B cell (primary cell): ENCODE results near the gene SNRPE. TPM values are rescaled to one million over a fixed set of nuclear protein-coding genes. Genes with fewer than 3 reads are reported as not detected.

Source experiments
- ATAC-seq: fragments of 200-7000 bp; cut with Tn5 transposase; one replicate; pipeline ENCODE4 v1.10.0; 2021; ENCODE audit warnings: low read depth, mild to moderate bottlenecking, moderate number of reproducible peaks, moderate library complexity
- CTCF ChIA-PET: fragments of 350-600 bp; sonication (Branson Sonifier 250); formaldehyde crosslinking; loops from one replicate; lab custom pipeline; 2021; ENCODE audit warnings: antibody characterized with exemption, inconsistent platforms; lab: Charles Lee
- POLR2A ChIA-PET: fragments of 350-600 bp; sonication (Branson Sonifier 250); formaldehyde crosslinking; loops from one replicate; lab custom pipeline; 2021; ENCODE audit warnings: antibody characterized with exemption; lab: Charles Lee
- DNase-seq: peaks from one replicate; pipeline ENCODE4 v3.0.0; 2013
- H2AFZ ChIP-seq: 2 replicates; pipeline ENCODE4 v1.6.1; 2012; ENCODE audit warnings: mild to moderate bottlenecking, low read depth, low read length; ENCODE audit not compliant: insufficient read depth, poor library complexity, severe bottlenecking
- H3K27ac ChIP-seq, 2 donors: 1 replicate in 1 of 2; 2 replicates in 1 of 2; pipeline ENCODE4 v1.5.1; 2012 to 2013; ENCODE audit warnings: low read length in 2 of 2, mild to moderate bottlenecking in 2 of 2, moderate library complexity in 1 of 2
- H3K27me3 ChIP-seq, 4 experiments: fragments of 200-600 bp in 1 of 4; sonication (generic) in 1 of 4; replicated peaks in 1 of 4; 1 replicate in 2 of 4; 2 replicates in 2 of 4; pipeline versions ENCODE4 v1.6.1 to v1.7.0; 2013 to 2016; ENCODE audit warnings: low read length in 3 of 4, mild to moderate bottlenecking in 2 of 4, mixed read lengths in 1 of 4, moderate library complexity in 1 of 4; ENCODE audit not compliant: insufficient read depth in 4 of 4, control insufficient read depth in 3 of 4; ENCODE audit errors: control extremely low read depth in 1 of 4
- H3K36me3 ChIP-seq, 2 experiments: replicated peaks in 1 of 2; 1 replicate in 1 of 2; 2 replicates in 1 of 2; pipeline versions ENCODE4 v1.6.1 to v1.7.1; 2013; ENCODE audit warnings: low read length in 1 of 2; ENCODE audit not compliant: insufficient read depth in 2 of 2, control insufficient read depth in 1 of 2; ENCODE audit errors: control extremely low read depth in 1 of 2, extremely low read depth in 1 of 2
- H3K4me1 ChIP-seq, 2 donors: fragments of 200-600 bp in 1 of 2; sonication (generic) in 1 of 2; 1 replicate in 1 of 2; 2 replicates in 1 of 2; pipeline versions ENCODE4 v1.5.1 to v1.6.1; 2013 to 2017; ENCODE audit warnings: low read length in 2 of 2; ENCODE audit not compliant: control insufficient read depth in 2 of 2, insufficient read depth in 2 of 2
- H3K4me2 ChIP-seq: replicated peaks from 2 replicates; pipeline ENCODE3; 2012; ENCODE audit warnings: mild to moderate bottlenecking, low read depth, low read length; ENCODE audit not compliant: poor library complexity, severe bottlenecking
- H3K4me3 ChIP-seq, 5 experiments: fragments of 200-600 bp in 1 of 5; sonication (generic) in 1 of 5; 1 replicate in 3 of 5; 2 replicates in 2 of 5; pipeline versions ENCODE4 v1.5.1 to v1.7.0; 2011 to 2016; ENCODE audit warnings: low read length in 4 of 5, mild to moderate bottlenecking in 4 of 5, low read depth in 2 of 5, control low read depth in 1 of 5, moderate library complexity in 1 of 5; ENCODE audit not compliant: insufficient read depth in 1 of 5; ENCODE audit errors: control extremely low read depth in 1 of 5, extremely low read depth in 1 of 5
- H3K79me2 ChIP-seq: fragments of 200-600 bp; sonication (generic); one replicate; pipeline ENCODE4 v1.6.0; 2016; ENCODE audit warnings: low read length; ENCODE audit not compliant: control insufficient read depth, insufficient read depth
- H3K9ac ChIP-seq: fragments of 200-600 bp; sonication (generic); 2 replicates; pipeline ENCODE4 v1.6.1; 2017; ENCODE audit warnings: mild to moderate bottlenecking, low read length, moderate library complexity
- H3K9me3 ChIP-seq, 3 donors: one replicate each; pipeline versions ENCODE4 v1.6.1 to v1.7.1; 2013; ENCODE audit warnings: low read length in 2 of 3; ENCODE audit not compliant: control insufficient read depth in 2 of 3, insufficient read depth in 1 of 3; ENCODE audit errors: control extremely low read depth in 1 of 3
- H4K20me1 ChIP-seq: 2 replicates; pipeline ENCODE4 v1.6.0; 2012; ENCODE audit warnings: mild to moderate bottlenecking, low read length; ENCODE audit not compliant: insufficient read depth, control insufficient read depth, poor library complexity, severe bottlenecking
- H3K27ac Mint-ChIP-seq: one replicate; pipeline ENCODE4 v1.8.0; 2021; ENCODE audit warnings: mixed read lengths
- H3K27me3 Mint-ChIP-seq: one replicate; pipeline ENCODE4 v1.8.0; 2021; ENCODE audit warnings: mixed read lengths
- H3K4me1 Mint-ChIP-seq: one replicate; pipeline ENCODE4 v1.8.0; 2021; ENCODE audit warnings: mixed read lengths
- H3K4me3 Mint-ChIP-seq: one replicate; pipeline ENCODE4 v1.8.0; 2021; ENCODE audit warnings: mixed read lengths
- H3K9me3 Mint-ChIP-seq: one replicate; pipeline ENCODE4 v1.8.0; 2022; ENCODE audit warnings: mixed read lengths; ENCODE audit not compliant: insufficient read depth
- EZH2 ChIP-seq: IDR thresholded peaks from 2 replicates; pipeline ENCODE4 v1.6.1; 2012; ENCODE audit warnings: borderline replicate concordance, low read depth, mild to moderate bottlenecking, moderate library complexity, low read length; ENCODE audit not compliant: insufficient read depth, poor library complexity, severe bottlenecking
- WGBS: methylation state at CpG from one replicate; pipeline ENCODE4 v1.1.5; 2013; ENCODE audit warnings: missing lambda C conversion rate; ENCODE audit not compliant: insufficient coverage; 5-methylcytosine and 5-hydroxymethylcytosine counted together
- intact Hi-C: fragments of 100-400 bp; cut with micrococcal nuclease; formaldehyde crosslinking; loops from one replicate; pipeline ENCODE4 v1.10.0; 2022
- polyA plus RNA-seq: library from polyadenylated mRNA; depleted of rRNA; stranded (reverse); fragments of >200 nt; gene quantifications from 2 replicates; pipeline ENCODE4 v1.2.3, GENCODE V29; 2012
- total RNA-seq, 2 donors: library from RNA; stranded (reverse); fragments of 120-200 nt in 1 of 2; gene quantifications; 1 replicate in 1 of 2; 2 replicates in 1 of 2; pipeline versions ENCODE4 v1.2.3 to v1.2.4, GENCODE V29; 2013 to 2022
- TF ChIP-seq, protein P1 (sequence below): fragments of 200-600 bp; IDR thresholded peaks from one replicate; pipeline ENCODE4 v1.8.0; 2022; ENCODE audit warnings: antibody characterized with exemption, mild to moderate bottlenecking

The SNRPE gene
- total and polyA plus RNA-seq, 2 donors (not counting 1 experiment from before 2014, with no cell fraction given), result 76.9 to 80.8 TPM

DNA sequence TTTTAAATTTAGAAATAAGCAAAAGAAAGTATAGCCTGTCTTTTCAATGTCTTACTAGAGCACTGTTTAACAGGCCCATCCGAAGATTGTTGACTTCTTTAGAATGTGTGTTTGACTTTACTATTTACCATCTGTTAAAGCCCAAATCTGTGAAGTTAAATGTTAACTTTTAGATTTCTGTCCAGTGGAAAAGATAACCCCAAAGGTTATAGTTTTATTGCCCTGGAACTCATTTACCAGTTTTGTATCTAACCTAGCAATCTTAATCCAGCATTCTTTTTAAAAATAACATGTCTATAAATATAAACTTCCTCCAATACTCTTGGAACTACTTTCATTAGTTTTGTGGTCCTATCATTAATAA, 37.9 kb downstream of the SNRPE start:
- H3K9me3 ChIP-seq, result peaks cover 3 to 9% (median 5%) of the 10 kb centered on the region in 3 donors
- peaks cover 5% of the 10 kb centered on the region for H3K9me3 Mint-ChIP-seq
- no peaks in the 10 kb centered on the region for H3K27me3 ChIP-seq
- H3K4me3 ChIP-seq, result no peak overlapping the region
- H3K4me1 ChIP-seq, result no peaks in the 10 kb centered on the region
- H3K79me2 ChIP-seq, result no peaks in the 10 kb centered on the region
- no peak overlapping the region for H3K27ac ChIP-seq
- H3K4me2 ChIP-seq, result no peak overlapping the region
- no peak overlapping the region for H3K4me3 Mint-ChIP-seq
- ATAC-seq, result no peak
- H3K9ac ChIP-seq, result no peak overlapping the region
- H3K27me3 Mint-ChIP-seq, result no peaks in the 10 kb centered on the region
- H3K36me3 ChIP-seq, result no peaks in the 10 kb centered on the region
- ChIA-PET POLR2A (no interaction called here), CTCF (no interaction called here)
- WGBS, result no CpG with 5 or more reads among the region's 1 CpG
- TF ChIP-seq, protein P1, sequence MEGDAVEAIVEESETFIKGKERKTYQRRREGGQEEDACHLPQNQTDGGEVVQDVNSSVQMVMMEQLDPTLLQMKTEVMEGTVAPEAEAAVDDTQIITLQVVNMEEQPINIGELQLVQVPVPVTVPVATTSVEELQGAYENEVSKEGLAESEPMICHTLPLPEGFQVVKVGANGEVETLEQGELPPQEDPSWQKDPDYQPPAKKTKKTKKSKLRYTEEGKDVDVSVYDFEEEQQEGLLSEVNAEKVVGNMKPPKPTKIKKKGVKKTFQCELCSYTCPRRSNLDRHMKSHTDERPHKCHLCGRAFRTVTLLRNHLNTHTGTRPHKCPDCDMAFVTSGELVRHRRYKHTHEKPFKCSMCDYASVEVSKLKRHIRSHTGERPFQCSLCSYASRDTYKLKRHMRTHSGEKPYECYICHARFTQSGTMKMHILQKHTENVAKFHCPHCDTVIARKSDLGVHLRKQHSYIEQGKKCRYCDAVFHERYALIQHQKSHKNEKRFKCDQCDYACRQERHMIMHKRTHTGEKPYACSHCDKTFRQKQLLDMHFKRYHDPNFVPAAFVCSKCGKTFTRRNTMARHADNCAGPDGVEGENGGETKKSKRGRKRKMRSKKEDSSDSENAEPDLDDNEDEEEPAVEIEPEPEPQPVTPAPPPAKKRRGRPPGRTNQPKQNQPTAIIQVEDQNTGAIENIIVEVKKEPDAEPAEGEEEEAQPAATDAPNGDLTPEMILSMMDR, result no peak
- TF ChIP-seq EZH2, result no peak
- no peak overlapping the region for H3K27ac Mint-ChIP-seq
- H2AFZ ChIP-seq, result no peak overlapping the region
- intact Hi-C loops, result no loop called here
- DNase-seq, result no peak
- H3K4me1 Mint-ChIP-seq, result no peaks in the 10 kb centered on the region
- H4K20me1 ChIP-seq, result no peaks in the 10 kb centered on the region

DNA sequence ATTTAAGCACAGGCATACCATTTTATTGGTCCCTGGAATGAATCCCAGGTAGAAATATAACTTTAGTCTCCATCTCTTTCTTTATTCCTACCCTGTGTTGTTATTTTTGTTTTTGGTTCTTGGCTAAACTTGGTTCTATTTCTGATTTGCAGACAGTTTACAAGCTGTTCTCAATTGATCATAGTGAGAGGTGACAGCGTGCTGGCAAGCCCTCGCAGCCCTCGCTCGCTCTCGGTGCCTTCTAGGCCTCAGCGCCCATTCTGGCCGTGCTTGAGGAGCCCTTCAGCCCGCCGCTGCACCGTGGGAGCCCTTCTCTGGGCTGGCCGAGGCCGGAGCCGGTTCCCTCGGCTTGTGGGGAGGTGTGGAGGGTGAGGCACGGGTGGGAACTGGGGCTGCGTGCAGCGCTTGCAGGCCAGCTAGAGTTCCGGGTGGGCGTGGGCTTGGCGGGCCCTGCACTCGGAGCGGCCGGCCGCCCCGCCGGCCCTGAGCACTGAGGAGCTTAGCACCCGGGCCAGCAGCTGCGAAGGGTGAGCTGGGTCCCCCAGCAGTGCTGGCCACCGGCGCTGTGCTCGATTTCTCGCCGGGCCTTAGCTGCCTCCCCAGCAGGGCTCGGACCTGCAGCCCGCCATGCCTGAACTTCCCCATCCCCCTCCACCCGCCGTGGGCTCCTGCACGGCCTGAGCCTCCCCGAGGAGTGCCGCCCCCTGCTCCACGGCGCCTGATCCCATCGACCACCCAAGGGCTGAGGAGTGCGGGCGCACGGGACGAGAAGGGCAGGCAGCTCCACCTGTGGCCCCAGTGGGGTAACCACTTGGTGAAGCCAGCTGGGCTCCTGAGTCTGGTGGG, 38.7 kb downstream of the SNRPE start:
- ATAC-seq, result no peak
- H3K27me3 ChIP-seq, result no peaks in the 10 kb centered on the region
- Mint-ChIP-seq H3K27me3 (no peaks in the 10 kb centered on the region), H3K9me3 (peaks cover 2% of the 10 kb centered on the region), H3K4me3 (no peak overlapping the region), H3K27ac (no peak overlapping the region), H3K4me1 (no peaks in the 10 kb centered on the region)
- H3K79me2 ChIP-seq, result no peaks in the 10 kb centered on the region
- ChIA-PET POLR2A (no interaction called here), CTCF (no interaction called here)
- H3K36me3 ChIP-seq, result no peaks in the 10 kb centered on the region
- no peak overlapping the region for H3K9ac ChIP-seq
- intact Hi-C loops, result no loop called here
- 93% methylated on average over 39 of the region's 47 CpGs for WGBS
- DNase-seq, result no peak
- no peak overlapping the region for H2AFZ ChIP-seq
- H3K27ac ChIP-seq, result no peak overlapping the region
- no peaks in the 10 kb centered on the region for H3K4me1 ChIP-seq
- H3K4me2 ChIP-seq, result no peak overlapping the region
- TF ChIP-seq, protein P1, result no peak
- no peak for TF ChIP-seq EZH2
- H4K20me1 ChIP-seq, result no peaks in the 10 kb centered on the region
- H3K4me3 ChIP-seq, result no peak overlapping the region
- H3K9me3 ChIP-seq, result peaks cover 0 to 4% (median 1%) of the 10 kb centered on the region in 3 donors
